Gastroesophageal sphincter (tissue), 3 donors: ENCODE measurements around the gene CHMP6.

Source experiments
- POLR2A ChIP-seq, 2 donors: fragments of 450-650 bp; IDR thresholded peaks; one replicate each; pipeline ENCODE4 v1.6.1; 2017; ENCODE audit warnings: antibody characterized with exemption in 2 of 2, mild to moderate bottlenecking in 2 of 2, moderate library complexity in 1 of 2
- POLR2AphosphoS5 ChIP-seq: sonication (generic); formaldehyde crosslinking; IDR thresholded peaks from one replicate; pipeline ENCODE4 v1.6.1; 2017; ENCODE audit warnings: antibody characterized with exemption
- TF ChIP-seq, protein P1 (sequence below), 4 experiments: fragments of 200-600 bp in 2 of 4; fragments of 450-650 bp in 2 of 4; sonication (generic) in 1 of 4; IDR thresholded peaks; one replicate each; pipeline ENCODE4 v1.5.1; 2017 to 2019; ENCODE audit warnings: antibody characterized with exemption in 4 of 4, mild to moderate bottlenecking in 2 of 4, moderate library complexity in 2 of 4

DNA sequence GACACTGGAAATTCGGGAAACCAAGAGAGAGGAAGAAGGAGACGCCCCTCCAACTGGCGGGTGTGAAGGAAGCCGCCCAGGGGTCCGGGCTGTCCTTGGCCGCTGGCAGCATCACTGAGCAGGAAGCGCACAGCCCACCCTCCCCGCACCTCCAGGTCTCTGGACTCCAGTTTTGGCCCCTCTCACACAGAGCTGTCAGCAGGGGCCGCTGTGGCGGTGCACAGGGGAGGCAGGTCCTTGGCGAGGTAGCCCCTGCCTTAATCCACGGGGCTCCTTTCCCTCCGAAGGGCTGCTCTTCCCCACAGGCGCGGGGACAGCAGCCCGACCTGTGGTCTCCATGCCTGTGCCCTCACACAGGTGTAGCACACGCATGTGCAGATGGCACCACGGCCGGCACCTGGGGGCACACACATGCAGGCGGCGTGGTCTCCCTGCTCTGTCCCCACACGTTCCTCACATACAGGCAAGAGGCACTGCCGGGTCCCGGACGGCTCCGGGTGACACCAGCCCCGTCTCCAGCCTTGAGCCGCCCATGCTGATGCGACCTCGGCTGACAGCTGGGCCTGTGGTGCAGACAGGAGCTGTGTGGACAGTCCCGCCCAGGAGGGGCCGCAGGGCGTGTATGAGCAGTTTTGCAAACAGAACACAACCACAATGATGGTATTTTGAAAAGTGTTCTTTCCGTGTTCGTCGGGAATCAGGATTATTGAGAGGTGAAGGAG is 26.6 kb upstream of the CHMP6 start:
- TF ChIP-seq, protein P1, sequence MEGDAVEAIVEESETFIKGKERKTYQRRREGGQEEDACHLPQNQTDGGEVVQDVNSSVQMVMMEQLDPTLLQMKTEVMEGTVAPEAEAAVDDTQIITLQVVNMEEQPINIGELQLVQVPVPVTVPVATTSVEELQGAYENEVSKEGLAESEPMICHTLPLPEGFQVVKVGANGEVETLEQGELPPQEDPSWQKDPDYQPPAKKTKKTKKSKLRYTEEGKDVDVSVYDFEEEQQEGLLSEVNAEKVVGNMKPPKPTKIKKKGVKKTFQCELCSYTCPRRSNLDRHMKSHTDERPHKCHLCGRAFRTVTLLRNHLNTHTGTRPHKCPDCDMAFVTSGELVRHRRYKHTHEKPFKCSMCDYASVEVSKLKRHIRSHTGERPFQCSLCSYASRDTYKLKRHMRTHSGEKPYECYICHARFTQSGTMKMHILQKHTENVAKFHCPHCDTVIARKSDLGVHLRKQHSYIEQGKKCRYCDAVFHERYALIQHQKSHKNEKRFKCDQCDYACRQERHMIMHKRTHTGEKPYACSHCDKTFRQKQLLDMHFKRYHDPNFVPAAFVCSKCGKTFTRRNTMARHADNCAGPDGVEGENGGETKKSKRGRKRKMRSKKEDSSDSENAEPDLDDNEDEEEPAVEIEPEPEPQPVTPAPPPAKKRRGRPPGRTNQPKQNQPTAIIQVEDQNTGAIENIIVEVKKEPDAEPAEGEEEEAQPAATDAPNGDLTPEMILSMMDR (IDR thresholded peaks at IDR 0.05), result no peak
- TF ChIP-seq POLR2A (IDR thresholded peaks at IDR 0.05) (no peak), POLR2AphosphoS5 (no peak)
